ENCODE data around the gene SKIDA1.
A peak's percentile ranks its signal among the peaks of the same experiment; 100 is the strongest.

Gene SKIDA1

DNA sequence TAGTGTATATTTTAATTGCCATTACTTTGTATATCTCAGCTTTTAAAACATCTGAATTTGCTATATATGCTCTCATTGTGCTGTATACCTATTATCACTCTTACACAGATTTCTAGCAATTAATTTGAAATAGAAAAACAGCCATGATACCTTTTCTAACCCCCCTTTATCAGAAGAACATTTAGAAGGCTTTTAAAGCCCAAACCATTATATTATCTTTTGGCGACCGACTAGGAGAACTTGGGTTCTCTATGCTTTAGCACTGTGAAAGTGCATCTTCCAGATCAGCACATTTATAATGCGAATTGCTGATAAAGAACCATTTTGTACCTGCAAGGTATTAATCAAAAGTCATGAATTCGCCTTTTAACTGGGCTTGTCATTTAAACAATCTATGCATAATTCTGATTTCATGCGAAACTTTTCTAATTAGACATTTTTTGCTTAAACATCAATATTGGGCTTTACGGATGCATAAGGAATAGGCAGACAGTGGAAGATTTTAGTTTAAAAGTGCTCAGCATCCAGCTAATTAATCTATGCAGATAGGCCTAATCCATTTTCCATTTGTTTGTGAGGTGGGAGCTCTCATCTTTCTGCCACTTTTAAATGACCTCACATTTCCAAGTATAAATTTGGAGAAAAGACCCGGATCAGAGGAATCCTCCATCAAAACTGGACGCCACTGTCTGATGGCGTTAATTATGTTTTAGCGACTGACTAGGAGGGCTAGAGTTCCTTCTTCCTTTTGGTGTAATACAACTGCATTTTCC, 7.4 kb upstream of the SKIDA1 start:
- Histone ChIP-seq H3K36me3 (ENCODE audit: insufficient read depth) (no peaks in the 10 kb centered on the region), H3K79me2 (ENCODE audit: insufficient read depth, low read depth) (peaks cover 28% of the 10 kb centered on the region), H3K4me1 (ENCODE audit: low read depth, poor library complexity, severe bottlenecking) (peaks cover 52% of the 10 kb centered on the region), H3K4me2 (peak overlapping the region; percentile 75), H3K9ac (peak overlapping the region; percentile 77), H3K4me3 (IDR thresholded peaks at IDR 0.05; ENCODE audit: insufficient read depth, low read depth, low read length) (no peak overlapping the region), H2AFZ (ENCODE audit: low read depth) (peak overlapping the region; percentile 75), H4K20me1 (ENCODE audit: insufficient read depth) (no peaks in the 10 kb centered on the region), H3K27ac (peak overlapping the region; percentile 64), H3K27me3 (ENCODE audit: insufficient read depth, low read depth) (peaks cover 8% of the 10 kb centered on the region; the same call in 1 of the 2 replicates)
- TF ChIP-seq, protein P1, sequence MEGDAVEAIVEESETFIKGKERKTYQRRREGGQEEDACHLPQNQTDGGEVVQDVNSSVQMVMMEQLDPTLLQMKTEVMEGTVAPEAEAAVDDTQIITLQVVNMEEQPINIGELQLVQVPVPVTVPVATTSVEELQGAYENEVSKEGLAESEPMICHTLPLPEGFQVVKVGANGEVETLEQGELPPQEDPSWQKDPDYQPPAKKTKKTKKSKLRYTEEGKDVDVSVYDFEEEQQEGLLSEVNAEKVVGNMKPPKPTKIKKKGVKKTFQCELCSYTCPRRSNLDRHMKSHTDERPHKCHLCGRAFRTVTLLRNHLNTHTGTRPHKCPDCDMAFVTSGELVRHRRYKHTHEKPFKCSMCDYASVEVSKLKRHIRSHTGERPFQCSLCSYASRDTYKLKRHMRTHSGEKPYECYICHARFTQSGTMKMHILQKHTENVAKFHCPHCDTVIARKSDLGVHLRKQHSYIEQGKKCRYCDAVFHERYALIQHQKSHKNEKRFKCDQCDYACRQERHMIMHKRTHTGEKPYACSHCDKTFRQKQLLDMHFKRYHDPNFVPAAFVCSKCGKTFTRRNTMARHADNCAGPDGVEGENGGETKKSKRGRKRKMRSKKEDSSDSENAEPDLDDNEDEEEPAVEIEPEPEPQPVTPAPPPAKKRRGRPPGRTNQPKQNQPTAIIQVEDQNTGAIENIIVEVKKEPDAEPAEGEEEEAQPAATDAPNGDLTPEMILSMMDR (conservative IDR thresholded peaks at IDR 0.05; ENCODE audit: low read depth, low read length): no peak

- H3K4me1 ChIP-seq (ENCODE audit: low read depth, poor library complexity, severe bottlenecking): peaks cover 45% of the 10 kb centered on the region
- no peaks in the 10 kb centered on the region for H4K20me1 ChIP-seq (ENCODE audit: insufficient read depth)
- H3K79me2 ChIP-seq (ENCODE audit: insufficient read depth, low read depth): peaks cover 11% of the 10 kb centered on the region
- TF ChIP-seq, protein P1 (conservative IDR thresholded peaks at IDR 0.05; ENCODE audit: low read depth, low read length): no peak
- H3K27ac ChIP-seq: no peak overlapping the region
- no peak overlapping the region for H3K4me2 ChIP-seq
- H3K9ac ChIP-seq: no peak overlapping the region
- no peak overlapping the region for H3K4me3 ChIP-seq (IDR thresholded peaks at IDR 0.05; ENCODE audit: insufficient read depth, low read depth, low read length)
- no peaks in the 10 kb centered on the region for H3K36me3 ChIP-seq (ENCODE audit: insufficient read depth)
- peaks cover 10% of the 10 kb centered on the region; the same call in 1 of the 2 replicates for H3K27me3 ChIP-seq (ENCODE audit: insufficient read depth, low read depth)
- H2AFZ ChIP-seq (ENCODE audit: low read depth): no peak overlapping the region
These were observed 5.7 kb upstream of the SKIDA1 start for GRCh38 chr10:21531164-21531563.

DNA sequence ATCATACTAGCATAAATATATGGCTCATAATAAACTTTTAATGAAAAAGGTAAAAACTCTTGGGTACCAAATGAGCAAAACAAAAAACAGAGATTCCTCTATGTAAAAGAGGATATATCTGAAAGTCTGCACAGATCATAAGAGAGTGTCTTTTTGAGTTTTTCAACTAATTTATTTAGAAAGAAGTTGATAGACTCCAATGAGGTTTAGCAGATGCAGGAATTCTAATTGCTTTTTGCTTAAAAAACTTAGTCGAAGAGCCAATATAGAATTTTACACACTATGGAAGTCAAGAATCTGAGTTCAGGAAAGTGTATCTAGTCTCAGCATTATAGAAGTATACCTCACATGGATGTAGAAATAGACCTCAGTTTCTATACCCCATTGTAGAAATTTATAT, 5.2 kb upstream of the SKIDA1 start:
- no peaks in the 10 kb centered on the region for H4K20me1 ChIP-seq (ENCODE audit: insufficient read depth)
- no peak overlapping the region for H3K9ac ChIP-seq
- H3K4me2 ChIP-seq: no peak overlapping the region
- H3K27ac ChIP-seq: no peak overlapping the region
- H3K79me2 ChIP-seq (ENCODE audit: insufficient read depth, low read depth): peaks cover 6% of the 10 kb centered on the region
- no peaks in the 10 kb centered on the region for H3K36me3 ChIP-seq (ENCODE audit: insufficient read depth)
- TF ChIP-seq, protein P1 (conservative IDR thresholded peaks at IDR 0.05; ENCODE audit: low read depth, low read length): no peak
- peaks cover 10% of the 10 kb centered on the region; the same call in 1 of the 2 replicates for H3K27me3 ChIP-seq (ENCODE audit: insufficient read depth, low read depth)
- H3K4me1 ChIP-seq (ENCODE audit: low read depth, poor library complexity, severe bottlenecking): peaks cover 42% of the 10 kb centered on the region
- H3K4me3 ChIP-seq (IDR thresholded peaks at IDR 0.05; ENCODE audit: insufficient read depth, low read depth, low read length): no peak overlapping the region
- no peak overlapping the region for H2AFZ ChIP-seq (ENCODE audit: low read depth)

- Histone ChIP-seq H4K20me1 (ENCODE audit: insufficient read depth) (no peaks in the 10 kb centered on the region), H2AFZ (ENCODE audit: low read depth) (no peak overlapping the region), H3K27ac (no peak overlapping the region), H3K4me1 (ENCODE audit: low read depth, poor library complexity, severe bottlenecking) (peaks cover 40% of the 10 kb centered on the region), H3K4me2 (no peak overlapping the region), H3K36me3 (ENCODE audit: insufficient read depth) (no peaks in the 10 kb centered on the region), H3K27me3 (ENCODE audit: insufficient read depth, low read depth) (peaks cover 10% of the 10 kb centered on the region; the same call in 1 of the 2 replicates), H3K79me2 (ENCODE audit: insufficient read depth, low read depth) (peaks cover 1% of the 10 kb centered on the region), H3K4me3 (IDR thresholded peaks at IDR 0.05; ENCODE audit: insufficient read depth, low read depth, low read length) (no peak overlapping the region), H3K9ac (no peak overlapping the region)
- TF ChIP-seq, protein P1 (conservative IDR thresholded peaks at IDR 0.05; ENCODE audit: low read depth, low read length): no peak
These were observed 4.7 kb upstream of the SKIDA1 start for GRCh38 chr10:21530168-21530567.
